ENCODE results near the gene KRTAP1-1. TPM values are rescaled to one million over a fixed set of nuclear protein-coding genes. Genes with fewer than 3 reads are reported as not detected.

KRTAP1-1 gene
- total and polyA plus RNA-seq, 2 of the 4 experiments (the other 2 are of a cell fraction) = 0.90 to 1.2 TPM

- H4K20me1 ChIP-seq (ENCODE audit: insufficient read depth, low read length) = no peaks in the 10 kb centered on the region
- H2AFZ ChIP-seq (replicated peaks; ENCODE audit: low read length, poor library complexity) = no peak overlapping the region
- no peaks in the 10 kb centered on the region for H3K4me1 ChIP-seq (ENCODE audit: control insufficient read depth, insufficient read depth, low read length)
- H3K14ac ChIP-seq (replicated peaks; ENCODE audit: low read depth, low read length) = no peak overlapping the region
- no peak overlapping the region for H4K8ac ChIP-seq (ENCODE audit: low read depth in 2 of 2, low read length in 2 of 2)
- no peak overlapping the region for H3K27ac ChIP-seq (ENCODE audit: insufficient read depth, low read length)
- ChIA-PET CTCF (no interaction called here), POLR2A (ENCODE audit: unreplicated experiment) (no interaction called here)
- dilution Hi-C loops (cut with HindIII; ENCODE audit: low sequenced_read_pairs, unreplicated experiment) = no loop called here
- H2AK5ac ChIP-seq (ENCODE audit: low read depth, low read length) = no peak overlapping the region
- intact Hi-C loops (cut with micrococcal nuclease) = no loop called here
- BruUV-seq (replicated peaks) = no TSS peak
- H4K5ac ChIP-seq (ENCODE audit: low read depth, low read length) = no peak overlapping the region
- no peak overlapping the region for H2BK5ac ChIP-seq (ENCODE audit: low read depth, low read length, poor library complexity, severe bottlenecking)
- H3K27me3 ChIP-seq (ENCODE audit: control insufficient read depth, insufficient read depth, low read length) = no peaks in the 10 kb centered on the region
- WGBS, 2 experiments (ENCODE audit: extremely low coverage in 2 of 2, insufficient read length in 1 of 2) = 35% methylated on average over 2 of the region's 2 CpGs; no CpG with 5 or more reads in 1 of the 2 experiments
- TF ChIP-seq RCOR1 (IDR thresholded peaks at IDR 0.05; ENCODE audit: insufficient replicate concordance, low read length) (no peak), BHLHE40 (IDR thresholded peaks at IDR 0.05; ENCODE audit: low read depth, low read length) (no peak), CHD1 (IDR thresholded peaks at IDR 0.05; ENCODE audit: low read depth, low read length) (no peak), RAD21 (IDR thresholded peaks at IDR 0.05; ENCODE audit: low read length) (no peak), CEBPB (IDR thresholded peaks at IDR 0.05; ENCODE audit: low read depth, low read length) (no peak), NFE2L2 (IDR thresholded peaks at IDR 0.05; ENCODE audit: low read depth, low read length) (no peak), SMC3 (IDR thresholded peaks at IDR 0.05; ENCODE audit: low read depth, low read length) (no peak), RFX5 (IDR thresholded peaks at IDR 0.05; ENCODE audit: low read depth, low read length) (no peak), USF2 (IDR thresholded peaks at IDR 0.05; ENCODE audit: low read depth, low read length) (no peak), MAFK (IDR thresholded peaks at IDR 0.05; ENCODE audit: low read depth, low read length) (no peak), ELK1 (IDR thresholded peaks at IDR 0.05; ENCODE audit: borderline replicate concordance, low read depth, low read length) (no peak), CTCF (conservative IDR thresholded peaks at IDR 0.05; ENCODE audit: low read depth, low read length) (no peak), POLR2A (IDR thresholded peaks at IDR 0.05; ENCODE audit: low read depth, low read length) (no peak), MAZ (IDR thresholded peaks at IDR 0.05; ENCODE audit: borderline replicate concordance, low read depth, low read length) (no peak), MXI1 (IDR thresholded peaks at IDR 0.05; ENCODE audit: borderline replicate concordance, low read depth, low read length) (no peak), FOS (IDR thresholded peaks at IDR 0.05; ENCODE audit: low read depth, low read length) (no peak)
- no peaks in the 10 kb centered on the region for H3K36me3 ChIP-seq (ENCODE audit: control insufficient read depth, insufficient read depth, low read length)
- H3K4ac ChIP-seq (ENCODE audit: low read depth, low read length) = no peak overlapping the region
- H3K9ac ChIP-seq (ENCODE audit: low read depth, low read length) = no peak overlapping the region
- no peaks in the 10 kb centered on the region for H3K9me1 ChIP-seq (ENCODE audit: insufficient read depth, low read length)
- H2AK9ac ChIP-seq (replicated peaks; ENCODE audit: low read depth, low read length, poor library complexity) = no peak overlapping the region
- H3K4me3 ChIP-seq (ENCODE audit: insufficient read depth, low read depth, low read length) = no peak overlapping the region
- in situ Hi-C loops (cut with MboI; ENCODE audit: low sequenced_read_pairs) = no loop called here
- no peak overlapping the region for H3K23ac ChIP-seq (ENCODE audit: low read depth, low read length)
- DNase-seq = no peak
- no peak overlapping the region for H2BK15ac ChIP-seq (ENCODE audit: low read depth, low read length)
- H2BK20ac ChIP-seq (ENCODE audit: low read depth, low read length) = no peak overlapping the region
- no peak overlapping the region for H3K56ac ChIP-seq (ENCODE audit: extremely low read depth, insufficient read depth, low read length)
- no peaks in the 10 kb centered on the region for H3K79me1 ChIP-seq (ENCODE audit: low read depth in 1 of 2, low read length in 2 of 2)
- H3K18ac ChIP-seq (ENCODE audit: low read depth, low read length) = no peak overlapping the region
- no peak overlapping the region for H3K4me2 ChIP-seq (ENCODE audit: low read depth, low read length)
- no peak for ATAC-seq (ENCODE audit: low read depth)
- no peaks in the 10 kb centered on the region for H3K9me3 ChIP-seq (ENCODE audit: control insufficient read depth, insufficient read depth, low read length)
- H4K91ac ChIP-seq (ENCODE audit: insufficient read depth, low read depth, low read length) = no peak overlapping the region
- H2BK120ac ChIP-seq (ENCODE audit: low read depth, low read length) = no peak overlapping the region
These were observed 43.9 kb downstream of the KRTAP1-1 start for GRCh38 chr17:40997361-40997760.
